ENCODE data around the gene GARNL3.

Gene GARNL3

GRCh38 chr9:127356906-127357305 lies 92.3 kb downstream of the GARNL3 start:
- DNase-seq, result no peak

- peak; percentile 3 to 7 for DNase-seq
These were observed 93.5 kb downstream of the GARNL3 start for GRCh38 chr9:127358023-127358535.

GRCh38 chr9:127358770-127359169 lies 94.2 kb downstream of the GARNL3 start:
- DNase-seq, result no peak

- no peak for DNase-seq
These were observed 95.7 kb downstream of the GARNL3 start for GRCh38 chr9:127360250-127360649.

- DNase-seq, result no peak
These were observed 96.3 kb downstream of the GARNL3 start for GRCh38 chr9:127360829-127361228.

GRCh38 chr9:127361561-127361960 lies 97.0 kb downstream of the GARNL3 start:
- DNase-seq, result peak; percentile 66 to 71

GRCh38 chr9:127362829-127363228 lies 98.3 kb downstream of the GARNL3 start:
- no peak for DNase-seq

GRCh38 chr9:127365461-127365860 lies 100.9 kb downstream of the GARNL3 start:
- no peak for DNase-seq

GRCh38 chr9:127366594-127366993 lies 102.0 kb downstream of the GARNL3 start:
- DNase-seq, result no peak

GRCh38 chr9:127368852-127369402 lies 104.4 kb downstream of the GARNL3 start:
- no peak for DNase-seq

GRCh38 chr9:127369428-127369827 lies 104.9 kb downstream of the GARNL3 start:
- no peak for DNase-seq

- peak; percentile 75 to 80 for DNase-seq
These were observed 105.6 kb downstream of the GARNL3 start for GRCh38 chr9:127370147-127370579.

GRCh38 chr9:127370672-127371648 lies 106.4 kb downstream of the GARNL3 start:
- no peak for DNase-seq

GRCh38 chr9:127380479-127380878 lies 115.9 kb downstream of the GARNL3 start:
- no peak for DNase-seq

- no peak for DNase-seq
These were observed 118.0 kb downstream of the GARNL3 start for GRCh38 chr9:127382541-127382940.

GRCh38 chr9:127384016-127384730 lies 119.6 kb downstream of the GARNL3 start:
- DNase-seq, result no peak

- no peak for DNase-seq
These were observed 120.3 kb downstream of the GARNL3 start for GRCh38 chr9:127384901-127385300.

GRCh38 chr9:127386249-127386648 lies 121.7 kb downstream of the GARNL3 start:
- DNase-seq, result no peak

- no peak for DNase-seq
These were observed 122.4 kb downstream of the GARNL3 start for GRCh38 chr9:127386981-127387380.

GRCh38 chr9:127388037-127388855 lies 123.7 kb downstream of the GARNL3 start:
- DNase-seq, result peak; percentile 34 to 40

- DNase-seq, result no peak
These were observed 124.3 kb downstream of the GARNL3 start for GRCh38 chr9:127388856-127389238.

Data from Kasumi-1 (cell line).